Lung (tissue), 12 donors: ENCODE results near the gene STK11. TPM values are rescaled to one million over a fixed set of nuclear protein-coding genes. Genes with fewer than 3 reads are reported as not detected.

Experiments
- ATAC-seq: fragments of 200-7000 bp; cut with Tn5 transposase; one replicate; pipeline ENCODE4 v1.9.1; 2020; ENCODE audit warnings: moderate number of reproducible peaks; ENCODE audit not compliant: insufficient read depth, low FRiP score
- DNase-seq, 3 donors: peaks; one replicate each; pipeline ENCODE4 v3.0.0-alpha.2; 2013 to 2017
- H3K27ac ChIP-seq, 2 donors: one replicate each; pipeline ENCODE4 v1.5.1; 2013; ENCODE audit warnings: mild to moderate bottlenecking in 2 of 2, moderate library complexity in 2 of 2, control low read depth in 1 of 2, inconsistent platforms in 1 of 2, low read depth in 1 of 2, low read length in 1 of 2
- H3K27me3 ChIP-seq, 3 donors: one replicate each; pipeline ENCODE4 v1.5.1; 2013; ENCODE audit warnings: low read length in 2 of 3; ENCODE audit not compliant: control insufficient read depth in 3 of 3, insufficient read depth in 3 of 3
- H3K36me3 ChIP-seq, 4 donors: one replicate each; pipeline ENCODE4 v1.5.1; 2013; ENCODE audit warnings: low read length in 4 of 4, mild to moderate bottlenecking in 1 of 4, moderate library complexity in 1 of 4; ENCODE audit not compliant: control insufficient read depth in 4 of 4, insufficient read depth in 4 of 4
- H3K4me1 ChIP-seq, 5 donors: one replicate each; pipeline ENCODE4 v1.5.1; 2013; ENCODE audit warnings: low read length in 5 of 5, mild to moderate bottlenecking in 2 of 5, moderate library complexity in 1 of 5; ENCODE audit not compliant: control insufficient read depth in 5 of 5, insufficient read depth in 5 of 5
- H3K4me3 ChIP-seq: one replicate; pipeline ENCODE4 v1.5.1; 2013; ENCODE audit warnings: mild to moderate bottlenecking, control low read depth, moderate library complexity
- H3K9ac ChIP-seq, 2 donors: one replicate each; pipeline ENCODE4 v1.5.1; 2013; ENCODE audit warnings: low read length in 2 of 2, control low read depth in 1 of 2; ENCODE audit not compliant: insufficient read depth in 1 of 2
- H3K9me3 ChIP-seq, 4 donors: one replicate each; pipeline ENCODE4 v1.5.1; 2013; ENCODE audit warnings: low read length in 3 of 4, mild to moderate bottlenecking in 1 of 4, moderate library complexity in 1 of 4; ENCODE audit not compliant: control insufficient read depth in 4 of 4, insufficient read depth in 3 of 4
- WGBS, 2 donors: extraction: QIAGEN DNeasy Blood & Tissue Kit; methylation state at CpG; one replicate each; pipeline ENCODE4 v1.1.7; 2013; 5-methylcytosine and 5-hydroxymethylcytosine counted together
- polyA plus RNA-seq, 2 donors: library from polyadenylated mRNA; stranded (reverse); fragments of 200-250 nt; gene quantifications; one replicate each; pipeline ENCODE4 v1.2.1, GENCODE V29; 2013
- total RNA-seq, 2 donors: library from RNA; depleted of rRNA in 1 of 2; stranded (reverse); fragments of >200 nt in 1 of 2; gene quantifications; one replicate each; pipeline ENCODE4 v1.2.1, GENCODE V29; 2014 to 2021
- TF ChIP-seq, protein P1 (sequence below): IDR thresholded peaks from 2 replicates; pipeline ENCODE4 v1.5.1; 2012; ENCODE audit warnings: mild to moderate bottlenecking; ENCODE audit errors: control extremely low read depth, extremely low read depth
- donor health status: control.
- donor health status: control.
- donor health status: Bipolar disorder and iron deficiency.
- donor health status: healthy.
- donor health status: DM: yes; HTN: yes; CAD: no.

STK11 gene
- total and polyA plus RNA-seq, 4 donors = 43.1 to 59.8 (median 54.6) TPM

DNA sequence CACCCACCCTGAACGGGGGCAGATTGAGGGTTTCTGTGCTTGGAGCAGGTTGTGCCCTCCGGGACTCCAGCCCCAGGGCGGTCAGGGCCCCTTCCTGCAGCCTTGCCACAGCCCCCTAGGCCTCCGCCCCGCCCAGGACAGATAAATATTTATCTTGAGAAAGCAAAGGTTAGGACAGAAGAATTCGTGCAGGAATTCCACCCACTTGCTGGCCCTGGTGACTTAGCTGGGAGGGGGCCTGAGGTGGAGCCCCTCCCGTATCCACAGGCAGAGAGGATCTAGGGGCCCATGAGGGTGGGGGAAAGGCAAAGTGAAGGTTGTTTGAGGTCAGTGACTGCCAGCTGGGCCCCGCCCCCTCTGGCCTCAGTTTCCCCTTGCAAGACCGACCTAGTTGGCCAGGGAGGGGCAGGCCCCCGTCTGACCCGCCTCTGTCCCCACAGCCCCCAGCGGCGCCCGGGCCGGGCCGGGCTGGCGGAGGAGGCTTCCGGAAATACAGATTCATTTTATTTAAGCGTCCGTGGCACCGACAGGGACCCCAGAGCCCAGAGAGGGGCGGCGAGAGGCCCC is 48.0 kb downstream of the STK11 start:
- peak overlapping the region; percentile 97 to 98 for H3K27ac ChIP-seq
- H3K4me1 ChIP-seq = peaks cover 2 to 27% (median 12%) of the 10 kb centered on the region in 5 donors
- H3K4me3 ChIP-seq = peak overlapping the region; percentile 33
- H3K9me3 ChIP-seq = no peaks in the 10 kb centered on the region
- H3K27me3 ChIP-seq = no peaks in the 10 kb centered on the region
- no peak for DNase-seq
- ATAC-seq = peak; percentile 1
- peaks cover 14 to 62% (median 33%) of the 10 kb centered on the region in 4 donors for H3K36me3 ChIP-seq
- no peak overlapping the region for H3K9ac ChIP-seq
- TF ChIP-seq, protein P1, sequence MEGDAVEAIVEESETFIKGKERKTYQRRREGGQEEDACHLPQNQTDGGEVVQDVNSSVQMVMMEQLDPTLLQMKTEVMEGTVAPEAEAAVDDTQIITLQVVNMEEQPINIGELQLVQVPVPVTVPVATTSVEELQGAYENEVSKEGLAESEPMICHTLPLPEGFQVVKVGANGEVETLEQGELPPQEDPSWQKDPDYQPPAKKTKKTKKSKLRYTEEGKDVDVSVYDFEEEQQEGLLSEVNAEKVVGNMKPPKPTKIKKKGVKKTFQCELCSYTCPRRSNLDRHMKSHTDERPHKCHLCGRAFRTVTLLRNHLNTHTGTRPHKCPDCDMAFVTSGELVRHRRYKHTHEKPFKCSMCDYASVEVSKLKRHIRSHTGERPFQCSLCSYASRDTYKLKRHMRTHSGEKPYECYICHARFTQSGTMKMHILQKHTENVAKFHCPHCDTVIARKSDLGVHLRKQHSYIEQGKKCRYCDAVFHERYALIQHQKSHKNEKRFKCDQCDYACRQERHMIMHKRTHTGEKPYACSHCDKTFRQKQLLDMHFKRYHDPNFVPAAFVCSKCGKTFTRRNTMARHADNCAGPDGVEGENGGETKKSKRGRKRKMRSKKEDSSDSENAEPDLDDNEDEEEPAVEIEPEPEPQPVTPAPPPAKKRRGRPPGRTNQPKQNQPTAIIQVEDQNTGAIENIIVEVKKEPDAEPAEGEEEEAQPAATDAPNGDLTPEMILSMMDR = no peak
- 20 to 35% methylated on average over 22 to 23 of the region's 23 CpGs for WGBS, 2 donors

DNA sequence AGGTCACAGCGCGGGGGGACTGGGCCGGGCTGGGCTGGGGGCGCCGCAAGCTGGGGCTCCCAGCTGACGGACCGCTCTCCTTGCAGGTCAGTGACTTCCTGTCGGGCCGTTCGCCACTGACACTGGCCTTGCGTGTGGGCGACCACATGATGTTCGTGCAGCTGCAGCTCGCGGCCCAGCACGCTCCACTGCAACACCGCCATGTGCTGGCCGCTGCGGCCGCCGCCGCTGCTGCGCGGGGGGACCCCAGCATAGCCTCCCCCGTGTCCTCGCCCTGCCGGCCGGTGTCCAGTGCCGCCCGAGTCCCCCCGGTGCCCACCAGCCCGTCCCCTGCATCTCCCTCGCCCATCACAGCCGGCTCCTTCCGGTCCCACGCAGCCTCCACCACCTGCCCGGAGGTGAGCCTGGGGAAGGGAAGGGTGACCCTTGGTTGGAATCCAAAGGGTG is 48.5 kb downstream of the STK11 start:
- no peaks in the 10 kb centered on the region for H3K27me3 ChIP-seq
- no peak for ATAC-seq
- no peak overlapping the region for H3K9ac ChIP-seq
- TF ChIP-seq, protein P1 = no peak
- H3K4me3 ChIP-seq = no peak overlapping the region
- H3K27ac ChIP-seq = peak overlapping the region; percentile 97 to 98
- H3K36me3 ChIP-seq = peaks cover 14 to 62% (median 33%) of the 10 kb centered on the region in 4 donors
- DNase-seq = no peak
- peaks cover 2 to 27% (median 12%) of the 10 kb centered on the region in 5 donors for H3K4me1 ChIP-seq
- WGBS, 2 donors = 64 to 66% methylated on average over 36 to 37 of the region's 37 CpGs
- no peaks in the 10 kb centered on the region for H3K9me3 ChIP-seq

DNA sequence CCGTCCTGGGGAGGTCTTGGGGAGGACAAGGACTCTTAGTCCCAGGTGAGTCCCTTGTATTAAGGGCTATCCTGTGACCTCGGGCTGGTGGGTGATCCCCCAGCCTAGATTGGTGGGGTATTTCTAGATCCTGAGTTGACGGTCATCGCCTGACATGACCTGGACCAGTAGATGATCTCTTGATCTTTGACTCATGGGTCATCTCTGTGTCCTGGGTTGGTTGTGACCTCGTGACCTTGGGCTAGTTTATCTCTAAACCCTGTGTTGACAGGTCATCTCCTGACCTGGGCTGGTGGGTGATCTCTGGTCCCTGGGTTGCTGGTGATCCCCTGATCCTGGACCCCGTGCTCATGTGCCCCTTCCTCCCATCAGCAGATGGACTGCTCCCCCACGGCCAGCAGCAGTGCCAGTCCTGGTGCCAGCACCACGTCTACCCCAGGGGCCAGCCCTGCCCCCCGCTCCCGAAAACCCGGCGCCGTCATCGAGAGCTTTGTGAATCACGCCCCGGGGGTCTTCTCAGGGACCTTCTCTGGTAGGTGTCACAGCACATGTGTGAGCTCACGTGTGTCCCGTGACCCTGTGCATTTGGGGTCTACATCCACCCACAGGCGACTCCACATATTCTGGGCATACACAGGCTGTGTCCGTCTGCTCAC is 49.1 kb downstream of the STK11 start:
- ATAC-seq = no peak
- peaks cover 2 to 32% (median 12%) of the 10 kb centered on the region in 5 donors for H3K4me1 ChIP-seq
- H3K36me3 ChIP-seq = peaks cover 14 to 62% (median 33%) of the 10 kb centered on the region in 4 donors
- H3K9ac ChIP-seq = no peak overlapping the region
- 84 to 85% methylated on average over 19 to 20 of the region's 20 CpGs for WGBS, 2 donors
- no peak overlapping the region for H3K4me3 ChIP-seq
- TF ChIP-seq, protein P1 = no peak
- peak overlapping the region; percentile 97 to 98 for H3K27ac ChIP-seq
- DNase-seq = no peak
- no peaks in the 10 kb centered on the region for H3K27me3 ChIP-seq
- no peaks in the 10 kb centered on the region for H3K9me3 ChIP-seq
